Parathyroid adenoma (tissue), 2 donors: ENCODE data around the gene NBEAL2.

Experiments used
- H2AFZ ChIP-seq: fragments of 300-600 bp; sonication (generic); one replicate; pipeline ENCODE4 v1.7.0; 2017; ENCODE audit warnings: antibody characterized with exemption, mild to moderate bottlenecking
- H3K27ac ChIP-seq: fragments of 300-600 bp; sonication (generic); one replicate; pipeline ENCODE4 v1.7.0; 2017
- H3K27me3 ChIP-seq: fragments of 300-600 bp; sonication (generic); one replicate; pipeline ENCODE4 v1.7.0; 2017; ENCODE audit warnings: low read length; ENCODE audit not compliant: control insufficient read depth, insufficient read depth
- H3K36me3 ChIP-seq: fragments of 300-600 bp; sonication (generic); one replicate; pipeline ENCODE4 v1.7.0; 2017; ENCODE audit warnings: low read length; ENCODE audit not compliant: control insufficient read depth, insufficient read depth
- H3K4me1 ChIP-seq: fragments of 300-600 bp; sonication (generic); one replicate; pipeline ENCODE4 v1.7.0; 2017; ENCODE audit warnings: control low read depth
- H3K4me2 ChIP-seq: fragments of 300-600 bp; sonication (generic); one replicate; pipeline ENCODE4 v1.7.0; 2017; ENCODE audit warnings: low read length
- H3K4me3 ChIP-seq: fragments of 300-600 bp; sonication (generic); one replicate; pipeline ENCODE4 v1.7.0; 2017; ENCODE audit warnings: low read depth, low read length
- H3K79me2 ChIP-seq: fragments of 300-600 bp; sonication (generic); one replicate; pipeline ENCODE4 v1.7.0; 2017; ENCODE audit warnings: control low read depth
- H3K9ac ChIP-seq: fragments of 300-600 bp; sonication (generic); one replicate; pipeline ENCODE4 v1.7.0; 2017; ENCODE audit warnings: mild to moderate bottlenecking
- H3K9me3 ChIP-seq: fragments of 300-600 bp; sonication (generic); one replicate; pipeline ENCODE4 v1.7.0; 2017; ENCODE audit warnings: low read length; ENCODE audit not compliant: control insufficient read depth
- TF ChIP-seq, protein P1 (sequence below): fragments of 300-600 bp; sonication (generic); IDR thresholded peaks from one replicate; pipeline ENCODE4 v1.7.0; 2017; ENCODE audit warnings: antibody characterized with exemption, mild to moderate bottlenecking
- donor health status: primary hyperparathyroidism.

Gene NBEAL2

DNA sequence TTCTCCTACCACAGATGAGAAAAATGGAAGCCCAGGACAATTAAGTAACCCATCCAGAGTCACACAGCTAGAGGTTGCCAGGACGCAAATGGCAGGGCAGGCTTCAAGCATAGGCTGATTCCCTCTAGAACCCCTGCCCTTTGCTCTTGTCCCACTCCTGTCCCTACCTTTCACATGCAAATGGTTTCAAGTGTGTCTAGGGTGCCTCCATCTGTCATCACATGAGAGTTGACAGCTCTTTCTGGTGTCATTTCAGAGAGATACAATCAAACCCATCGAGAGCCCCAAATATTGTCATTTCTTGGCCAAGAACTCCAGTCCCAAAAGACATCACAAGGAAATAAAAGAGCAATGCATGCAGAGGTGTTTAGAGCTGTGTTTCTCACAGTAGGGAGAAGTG, 26.7 kb upstream of the NBEAL2 start:
- H3K27ac ChIP-seq = no peak overlapping the region
- no peak overlapping the region for H2AFZ ChIP-seq
- H3K4me3 ChIP-seq = no peak overlapping the region
- H3K4me2 ChIP-seq = no peak overlapping the region
- H3K9me3 ChIP-seq = no peaks in the 10 kb centered on the region
- H3K27me3 ChIP-seq = no peaks in the 10 kb centered on the region
- TF ChIP-seq, protein P1, sequence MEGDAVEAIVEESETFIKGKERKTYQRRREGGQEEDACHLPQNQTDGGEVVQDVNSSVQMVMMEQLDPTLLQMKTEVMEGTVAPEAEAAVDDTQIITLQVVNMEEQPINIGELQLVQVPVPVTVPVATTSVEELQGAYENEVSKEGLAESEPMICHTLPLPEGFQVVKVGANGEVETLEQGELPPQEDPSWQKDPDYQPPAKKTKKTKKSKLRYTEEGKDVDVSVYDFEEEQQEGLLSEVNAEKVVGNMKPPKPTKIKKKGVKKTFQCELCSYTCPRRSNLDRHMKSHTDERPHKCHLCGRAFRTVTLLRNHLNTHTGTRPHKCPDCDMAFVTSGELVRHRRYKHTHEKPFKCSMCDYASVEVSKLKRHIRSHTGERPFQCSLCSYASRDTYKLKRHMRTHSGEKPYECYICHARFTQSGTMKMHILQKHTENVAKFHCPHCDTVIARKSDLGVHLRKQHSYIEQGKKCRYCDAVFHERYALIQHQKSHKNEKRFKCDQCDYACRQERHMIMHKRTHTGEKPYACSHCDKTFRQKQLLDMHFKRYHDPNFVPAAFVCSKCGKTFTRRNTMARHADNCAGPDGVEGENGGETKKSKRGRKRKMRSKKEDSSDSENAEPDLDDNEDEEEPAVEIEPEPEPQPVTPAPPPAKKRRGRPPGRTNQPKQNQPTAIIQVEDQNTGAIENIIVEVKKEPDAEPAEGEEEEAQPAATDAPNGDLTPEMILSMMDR = no peak
- H3K36me3 ChIP-seq = no peaks in the 10 kb centered on the region
- H3K4me1 ChIP-seq = peaks cover 61% of the 10 kb centered on the region
- H3K9ac ChIP-seq = no peak overlapping the region
- peaks cover 74% of the 10 kb centered on the region for H3K79me2 ChIP-seq

DNA sequence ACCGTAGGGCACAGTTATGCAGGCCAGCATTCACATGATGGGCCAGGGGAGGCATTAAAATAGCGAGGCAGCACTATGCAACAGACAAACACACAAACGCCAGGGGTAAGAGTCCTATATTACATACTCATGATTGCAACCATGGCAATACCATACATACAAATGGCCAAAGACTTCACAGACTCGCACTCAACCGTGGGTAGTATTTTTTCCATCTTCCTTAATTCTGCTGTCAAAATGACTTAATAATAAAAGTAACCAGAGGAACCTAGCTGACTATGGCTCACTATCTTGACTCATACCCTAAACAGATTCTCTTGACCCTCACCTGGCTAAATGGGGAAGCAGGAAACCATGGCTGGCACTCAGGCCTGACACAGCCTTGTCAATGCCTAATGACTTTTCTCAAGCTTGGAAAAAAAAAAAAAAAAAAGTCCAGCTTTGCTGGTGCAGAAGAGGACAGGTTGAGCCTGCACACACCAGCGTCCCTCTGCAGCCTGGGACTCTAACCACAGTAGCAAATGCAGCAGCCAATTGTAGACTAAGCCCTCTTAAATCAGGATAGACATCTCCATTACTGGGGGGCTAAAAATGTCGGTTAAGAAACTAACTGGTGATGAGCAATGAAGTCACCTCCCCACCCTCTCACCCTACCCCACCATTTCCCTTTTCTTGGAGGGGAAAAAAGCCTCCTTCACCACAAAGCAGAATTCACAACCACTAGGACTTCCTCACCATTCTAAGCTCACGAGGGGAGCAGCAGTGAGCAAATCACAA, 26.0 kb upstream of the NBEAL2 start:
- H3K27me3 ChIP-seq = no peaks in the 10 kb centered on the region
- H3K79me2 ChIP-seq = peaks cover 78% of the 10 kb centered on the region
- no peak overlapping the region for H3K4me3 ChIP-seq
- no peaks in the 10 kb centered on the region for H3K9me3 ChIP-seq
- H3K9ac ChIP-seq = no peak overlapping the region
- H3K36me3 ChIP-seq = no peaks in the 10 kb centered on the region
- H2AFZ ChIP-seq = no peak overlapping the region
- no peak overlapping the region for H3K27ac ChIP-seq
- no peak overlapping the region for H3K4me2 ChIP-seq
- TF ChIP-seq, protein P1 = no peak
- H3K4me1 ChIP-seq = peaks cover 57% of the 10 kb centered on the region

DNA sequence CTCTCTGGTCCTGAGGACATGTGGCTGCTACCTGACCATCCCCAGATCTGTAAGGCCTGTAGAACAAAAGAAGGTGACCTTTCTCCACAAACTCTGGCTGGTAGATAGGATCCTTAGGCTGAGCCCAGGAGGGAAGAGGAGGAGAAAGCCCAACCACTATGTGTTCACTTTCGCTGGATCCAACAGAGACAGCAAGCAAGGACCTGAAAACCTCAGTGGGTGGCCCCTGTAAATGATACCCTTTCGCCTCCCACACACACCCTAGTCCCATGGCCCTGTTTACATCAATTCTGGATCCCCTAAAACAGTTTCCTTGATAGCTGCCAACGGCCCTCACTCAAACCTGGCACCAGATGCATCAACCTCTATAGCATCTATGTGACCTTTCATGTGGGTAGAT, 25.3 kb upstream of the NBEAL2 start:
- no peaks in the 10 kb centered on the region for H3K36me3 ChIP-seq
- no peak overlapping the region for H2AFZ ChIP-seq
- TF ChIP-seq, protein P1 = no peak
- no peak overlapping the region for H3K9ac ChIP-seq
- no peaks in the 10 kb centered on the region for H3K27me3 ChIP-seq
- H3K4me2 ChIP-seq = no peak overlapping the region
- H3K4me3 ChIP-seq = no peak overlapping the region
- H3K9me3 ChIP-seq = no peaks in the 10 kb centered on the region
- H3K4me1 ChIP-seq = peaks cover 58% of the 10 kb centered on the region
- peak overlapping the region; percentile 9 for H3K27ac ChIP-seq
- H3K79me2 ChIP-seq = peaks cover 84% of the 10 kb centered on the region

DNA sequence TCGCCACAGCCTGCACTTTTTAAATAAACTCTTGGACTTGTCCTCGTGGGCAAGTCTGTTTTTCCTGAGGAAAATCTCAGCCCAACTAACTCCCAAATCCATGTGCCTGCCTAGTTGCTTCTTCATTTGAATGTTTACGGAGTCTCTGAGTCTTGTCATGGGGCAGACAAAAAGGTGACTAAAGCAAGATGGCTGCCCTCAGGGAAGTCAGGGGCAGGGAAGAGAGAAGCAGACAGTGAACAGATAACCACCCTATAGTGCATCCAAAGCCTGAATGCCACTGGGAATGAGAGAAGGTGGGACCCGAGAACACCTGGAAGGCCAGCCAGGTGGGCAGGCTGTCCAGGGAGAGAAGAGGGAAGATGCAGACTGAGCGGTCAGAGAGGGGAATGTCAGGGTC, 24.3 kb upstream of the NBEAL2 start:
- Histone ChIP-seq H3K27ac (peak overlapping the region; percentile 65), H3K9ac (no peak overlapping the region), H3K4me3 (no peak overlapping the region), H3K36me3 (no peaks in the 10 kb centered on the region), H3K79me2 (peaks cover 83% of the 10 kb centered on the region), H3K4me1 (peaks cover 58% of the 10 kb centered on the region), H3K27me3 (no peaks in the 10 kb centered on the region), H2AFZ (no peak overlapping the region), H3K4me2 (no peak overlapping the region), H3K9me3 (no peaks in the 10 kb centered on the region)
- TF ChIP-seq, protein P1 = no peak

DNA sequence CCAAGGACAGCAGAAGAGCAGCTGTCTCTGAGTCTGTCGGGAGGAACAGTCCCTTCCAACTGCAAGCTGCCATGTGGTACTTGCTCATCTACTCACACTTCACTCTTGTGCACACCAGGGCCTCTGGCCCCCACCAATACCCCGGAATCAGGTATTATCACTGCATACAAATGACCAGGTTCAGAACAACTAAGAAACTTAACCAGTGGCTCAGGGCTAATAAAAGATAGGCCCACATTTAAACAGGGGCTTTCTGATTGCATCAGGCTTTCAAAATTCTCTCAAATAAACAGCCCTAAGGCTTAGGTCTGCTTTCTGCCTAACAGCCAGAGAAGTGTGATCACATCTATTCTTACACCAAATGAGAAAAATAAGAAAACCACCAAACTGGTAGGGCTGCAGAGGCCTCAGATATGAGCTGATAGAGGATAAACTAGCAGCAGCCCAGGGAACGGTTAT, 23.6 kb upstream of the NBEAL2 start:
- no peak overlapping the region for H3K4me2 ChIP-seq
- peaks cover 78% of the 10 kb centered on the region for H3K79me2 ChIP-seq
- no peak overlapping the region for H3K4me3 ChIP-seq
- no peaks in the 10 kb centered on the region for H3K27me3 ChIP-seq
- TF ChIP-seq, protein P1 = no peak
- no peaks in the 10 kb centered on the region for H3K36me3 ChIP-seq
- H3K27ac ChIP-seq = peak overlapping the region; percentile 65
- H3K9ac ChIP-seq = no peak overlapping the region
- H3K4me1 ChIP-seq = peaks cover 65% of the 10 kb centered on the region
- H2AFZ ChIP-seq = no peak overlapping the region
- H3K9me3 ChIP-seq = no peaks in the 10 kb centered on the region
